ENCODE measurements around the gene TDRKH. TPM values are rescaled to one million over a fixed set of nuclear protein-coding genes. Genes with fewer than 3 reads are reported as not detected.

Gene TDRKH
- total and polyA plus RNA-seq, 4 donors, result 1.5 to 6.7 (median 3.8) TPM

GRCh38 chr1:151807131-151807530, 16.8 kb upstream of the TDRKH start:
- 73% methylated on average over 5 of the region's 5 CpGs for WGBS
- Histone ChIP-seq H3K4me1 (ENCODE audit: control insufficient read depth in 4 of 4, insufficient read depth in 4 of 4, low read length in 3 of 4) (peaks cover 0 to 4% (median 0%) of the 10 kb centered on the region in 4 donors), H3K4me3 (ENCODE audit: low read depth in 1 of 3, low read length in 3 of 3) (no peak overlapping the region), H3K9ac (ENCODE audit: low read depth in 1 of 2, low read length in 2 of 2) (no peak overlapping the region), H3K27ac (ENCODE audit: low read depth in 1 of 2, low read length in 2 of 2) (no peak overlapping the region), H3K9me3 (ENCODE audit: control insufficient read depth in 4 of 4, low read length in 3 of 4) (no peaks in the 10 kb centered on the region), H3K27me3 (ENCODE audit: control insufficient read depth in 4 of 4, insufficient read depth in 4 of 4, low read length in 3 of 4) (no peaks in the 10 kb centered on the region), H3K36me3 (ENCODE audit: control insufficient read depth in 4 of 4, insufficient read depth in 3 of 4, low read depth in 1 of 4, low read length in 3 of 4) (peaks cover 1 to 40% (median 31%) of the 10 kb centered on the region in 4 donors)
- TF ChIP-seq JUND (IDR thresholded peaks at IDR 0.05) (no peak), FOXA1 (IDR thresholded peaks at IDR 0.05) (no peak), TAF1 (conservative IDR thresholded peaks at IDR 0.05) (no peak), REST (IDR thresholded peaks at IDR 0.05) (no peak), ZBTB33 (IDR thresholded peaks at IDR 0.05) (no peak), FOXA2 (IDR thresholded peaks at IDR 0.05) (no peak), ATF3 (IDR thresholded peaks at IDR 0.05) (no peak), EGR1 (IDR thresholded peaks at IDR 0.05; ENCODE audit: low read depth in 2 of 2) (no peak), HNF4A (conservative IDR thresholded peaks at IDR 0.05) (no peak)
- DNase-seq (ENCODE audit: low spot score), result no peak

GRCh38 chr1:151806170-151806569, 15.9 kb upstream of the TDRKH start:
- TF ChIP-seq RAD21 (IDR thresholded peaks at IDR 0.05) (no peak), SP1 (IDR thresholded peaks at IDR 0.05) (no peak), FOXA1 (IDR thresholded peaks at IDR 0.05) (no peak), JUND (IDR thresholded peaks at IDR 0.05) (no peak), REST (IDR thresholded peaks at IDR 0.05) (no peak), CTCF (IDR thresholded peaks at IDR 0.05; ENCODE audit: low read depth, low read length, missing input control) (no peak), ZBTB33 (IDR thresholded peaks at IDR 0.05) (no peak), HNF4G (IDR thresholded peaks at IDR 0.05) (no peak), GABPA (IDR thresholded peaks at IDR 0.05 in 1 of 2, conservative IDR thresholded peaks at IDR 0.05 in 1 of 2) (no peak), YY1 (IDR thresholded peaks at IDR 0.05) (no peak), HNF4A (conservative IDR thresholded peaks at IDR 0.05) (no peak), ATF3 (IDR thresholded peaks at IDR 0.05) (no peak), NR2F2 (IDR thresholded peaks at IDR 0.05) (no peak), RXRA (IDR thresholded peaks at IDR 0.05) (no peak), EGR1 (IDR thresholded peaks at IDR 0.05; ENCODE audit: low read depth in 2 of 2) (no peak), FOXA2 (IDR thresholded peaks at IDR 0.05) (no peak), TAF1 (conservative IDR thresholded peaks at IDR 0.05) (no peak)
- H3K27ac ChIP-seq (ENCODE audit: low read depth in 1 of 2, low read length in 2 of 2), result no peak overlapping the region
- H3K9ac ChIP-seq (ENCODE audit: low read depth in 1 of 2, low read length in 2 of 2), result no peak overlapping the region
- WGBS, result 79% methylated on average over 7 of the region's 7 CpGs
- no peak for DNase-seq (ENCODE audit: low spot score)
- H3K27me3 ChIP-seq (ENCODE audit: control insufficient read depth in 4 of 4, insufficient read depth in 4 of 4, low read length in 3 of 4), result no peaks in the 10 kb centered on the region
- H3K9me3 ChIP-seq (ENCODE audit: control insufficient read depth in 4 of 4, low read length in 3 of 4), result no peaks in the 10 kb centered on the region
- H3K4me3 ChIP-seq (ENCODE audit: low read depth in 1 of 3, low read length in 3 of 3), result no peak overlapping the region
- H3K4me1 ChIP-seq (ENCODE audit: control insufficient read depth in 4 of 4, insufficient read depth in 4 of 4, low read length in 3 of 4), result peaks cover 0 to 1% (median 0%) of the 10 kb centered on the region in 4 donors
- peaks cover 1 to 30% (median 24%) of the 10 kb centered on the region in 4 donors for H3K36me3 ChIP-seq (ENCODE audit: control insufficient read depth in 4 of 4, insufficient read depth in 3 of 4, low read depth in 1 of 4, low read length in 3 of 4)
